Left hindlimb (tissue), 1 donor: Measurements from ENCODE around the gene SDSL.

Experiments
- DNase-seq: peaks from one replicate; pipeline ENCODE4 v3.0.0-alpha.2; 2018

SDSL gene

DNA sequence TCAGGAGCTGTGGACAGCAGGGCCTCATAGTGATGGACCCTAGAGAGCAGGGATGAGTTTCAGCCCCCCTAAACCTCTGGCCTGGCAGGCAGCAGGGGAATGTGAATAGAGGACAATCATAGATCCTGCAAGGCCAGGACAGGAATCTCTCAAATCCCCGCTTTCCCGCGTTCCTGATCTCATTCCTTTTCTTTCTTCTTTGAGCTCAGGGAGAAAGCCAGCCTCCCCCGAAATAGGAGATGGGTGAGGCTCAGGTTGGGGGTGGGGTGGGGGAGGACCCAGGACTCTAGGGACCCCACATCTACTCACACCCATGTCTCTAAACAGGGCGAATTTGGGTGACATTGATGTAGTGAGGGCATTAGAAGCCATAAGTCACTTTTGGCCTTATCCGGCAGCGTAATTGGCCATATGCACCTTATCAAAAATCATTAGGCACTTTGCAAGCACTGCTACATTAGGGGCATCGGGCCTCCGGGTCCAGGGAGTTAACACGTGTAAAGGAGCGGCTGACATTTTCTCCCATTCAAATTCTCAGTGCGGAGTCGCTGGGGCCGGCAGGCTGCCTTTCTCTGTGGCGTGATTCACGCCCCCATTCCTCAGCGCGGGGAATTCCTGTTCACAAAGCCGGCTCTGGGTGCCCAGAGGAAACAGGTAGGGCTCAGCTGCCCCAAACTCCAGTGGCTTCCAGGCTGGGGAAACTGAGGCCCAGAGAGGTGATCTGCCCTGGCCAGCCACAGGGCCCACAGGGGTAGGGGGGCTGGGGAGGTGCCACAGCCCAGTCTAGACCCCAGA is 48.0 kb downstream of the SDSL start:
- DNase-seq, result no peak

DNA sequence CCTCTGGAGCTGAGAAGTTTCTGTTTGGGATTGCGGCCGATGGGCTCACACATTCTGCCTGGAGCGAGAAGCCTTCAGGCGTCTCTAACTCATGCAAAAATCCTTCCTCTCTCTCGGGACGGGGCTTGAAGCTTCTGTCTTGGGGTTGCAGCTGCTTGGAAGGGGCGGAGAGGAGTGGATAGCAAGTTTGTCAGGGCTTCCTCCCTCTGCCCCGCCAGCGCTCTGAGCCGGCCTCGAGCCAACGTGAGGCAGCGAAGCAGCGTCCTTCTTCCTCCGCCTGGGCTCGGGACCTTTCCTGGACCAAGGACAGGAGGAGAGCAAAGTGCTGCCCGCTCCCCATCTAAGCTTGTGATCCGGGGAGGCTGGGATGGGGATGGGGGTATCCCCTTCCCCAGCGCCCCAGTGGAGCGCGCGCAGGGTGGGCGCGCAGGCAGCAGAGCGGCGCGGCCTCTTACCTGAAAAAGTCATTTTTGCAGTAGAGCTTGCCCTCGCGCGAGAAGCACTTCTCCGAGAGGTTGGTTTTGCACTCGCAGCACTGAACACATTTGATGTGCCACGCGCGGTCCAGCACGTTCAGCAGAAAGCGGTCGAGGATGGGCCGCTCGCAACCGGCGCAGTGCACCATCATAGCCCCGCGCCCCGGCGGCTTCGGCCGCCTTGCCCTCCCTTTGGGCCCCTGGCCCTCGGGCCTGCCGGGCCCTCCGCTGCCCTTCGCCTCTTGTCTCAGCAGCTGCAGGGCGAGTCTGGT is 48.9 kb downstream of the SDSL start:
- DNase-seq, result no peak

DNA sequence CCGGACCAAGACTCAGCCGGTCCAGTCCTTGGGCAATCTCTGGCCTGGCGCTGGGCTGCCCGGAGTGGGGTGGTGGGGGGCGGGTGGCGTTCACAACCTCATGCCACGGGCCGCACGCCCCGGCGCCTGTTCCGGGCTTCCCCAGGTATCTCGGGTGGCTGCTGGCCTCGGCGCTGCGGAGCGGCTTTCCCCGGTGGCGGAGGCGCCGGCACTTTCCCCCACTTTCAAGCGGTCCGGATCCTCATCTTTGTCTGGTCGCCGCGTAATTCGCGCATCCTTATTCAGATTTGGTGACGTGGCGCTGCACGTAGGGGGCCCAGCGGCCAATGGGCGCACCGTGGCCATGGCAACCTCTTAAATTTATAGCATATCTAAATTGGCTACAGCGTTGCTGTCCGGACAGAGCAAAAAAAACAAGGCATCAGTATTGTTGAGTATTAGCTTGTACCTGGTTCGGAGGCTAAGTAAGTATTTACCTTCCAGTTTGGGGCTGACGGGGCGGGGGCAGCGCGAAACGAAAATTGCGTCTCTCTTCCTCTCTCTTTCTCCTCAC is 49.5 kb downstream of the SDSL start, which contains the start of gene LHX5:
Gene LHX5, minus strand, starts transcription at position 253 of the 553 bp plus-strand sequence. CDS start 373 bp downstream, outside the sequence.
- no peak for DNase-seq

DNA sequence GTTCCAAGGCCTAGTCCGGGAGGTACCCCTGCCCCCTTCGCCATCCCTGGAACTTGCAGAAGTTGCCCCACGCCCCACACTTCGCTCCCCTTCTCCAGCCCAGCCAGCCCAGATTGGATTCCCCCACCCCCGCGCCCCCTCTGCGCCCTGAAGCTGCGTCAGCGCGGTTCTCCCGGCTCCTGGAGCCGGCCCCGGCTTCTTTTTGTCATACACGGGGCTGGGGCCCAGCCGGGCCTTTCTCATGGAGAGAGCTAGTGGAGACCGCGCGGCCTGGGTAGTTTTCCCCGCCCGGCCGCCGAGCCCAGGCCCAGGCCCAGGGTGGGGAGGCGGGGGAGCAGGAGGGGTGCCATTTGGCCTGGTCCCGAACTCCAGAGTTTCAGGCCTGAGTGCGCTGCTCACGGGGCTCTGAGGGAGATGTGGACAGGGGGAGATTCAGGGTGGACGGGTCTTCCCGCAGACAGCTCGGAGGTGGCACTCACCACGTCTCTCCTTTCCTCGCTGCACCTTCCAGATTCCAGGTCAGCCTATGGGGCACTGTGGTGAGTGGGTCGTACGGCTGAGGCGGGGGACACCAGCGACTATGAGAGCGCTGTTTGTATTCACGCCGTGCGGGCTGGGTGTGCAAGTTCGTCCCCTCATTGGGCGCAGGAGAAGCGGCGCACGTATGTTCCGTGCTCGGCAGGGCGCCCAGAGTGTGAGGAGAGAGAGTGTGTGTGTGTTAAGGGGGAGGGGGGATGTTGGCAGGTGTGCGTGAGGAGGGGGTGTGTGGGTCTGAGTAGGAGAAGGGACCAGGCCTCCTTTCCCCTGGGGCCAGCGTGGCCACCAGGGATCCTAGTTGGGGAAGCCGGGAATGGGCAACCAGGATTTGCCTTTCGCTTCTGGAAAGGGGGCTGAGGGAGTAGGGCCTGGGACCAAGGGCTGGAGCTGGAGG is 50.3 kb downstream of the SDSL start:
- no peak for DNase-seq

DNA sequence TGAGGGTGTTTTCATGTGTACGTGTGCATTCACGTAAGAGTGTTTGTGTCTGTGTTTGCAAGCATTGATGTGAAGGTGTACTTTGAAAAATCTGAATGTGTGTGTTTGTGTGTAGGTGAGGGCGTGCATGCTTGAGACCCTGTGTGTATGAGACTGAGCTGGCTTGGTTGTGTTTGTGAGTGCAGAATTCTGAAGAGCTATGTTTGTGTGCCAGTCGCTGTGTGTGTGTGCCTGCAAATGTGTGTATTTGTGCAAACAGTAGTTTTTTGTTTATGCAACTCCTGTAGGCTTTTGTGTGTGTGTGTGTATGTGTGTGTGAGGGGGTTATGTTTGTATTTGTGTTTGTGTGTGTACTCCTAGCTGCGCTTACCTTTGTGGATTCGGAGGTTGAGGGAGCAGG is 51.2 kb downstream of the SDSL start:
- no peak for DNase-seq

DNA sequence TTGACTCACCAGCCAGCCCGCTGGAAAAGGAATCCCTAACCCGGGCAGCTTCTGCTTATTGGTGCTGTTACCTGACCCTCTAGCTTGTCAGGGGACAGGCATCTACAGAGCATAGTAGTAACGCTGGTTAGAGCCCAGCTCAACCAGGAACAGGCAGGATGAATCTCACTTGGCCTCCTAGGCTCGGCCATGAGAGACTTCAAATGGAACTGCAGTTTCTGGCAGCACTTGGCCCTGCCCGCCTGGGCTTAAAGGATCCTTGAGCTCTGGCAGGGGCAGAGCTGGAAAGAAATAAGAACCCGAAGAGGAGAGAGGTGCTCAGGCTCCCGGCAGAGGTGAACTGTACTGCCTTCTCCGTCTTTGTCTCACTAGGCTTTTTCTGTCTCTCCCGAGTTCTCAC is 51.8 kb downstream of the SDSL start:
- DNase-seq, result no peak

DNA sequence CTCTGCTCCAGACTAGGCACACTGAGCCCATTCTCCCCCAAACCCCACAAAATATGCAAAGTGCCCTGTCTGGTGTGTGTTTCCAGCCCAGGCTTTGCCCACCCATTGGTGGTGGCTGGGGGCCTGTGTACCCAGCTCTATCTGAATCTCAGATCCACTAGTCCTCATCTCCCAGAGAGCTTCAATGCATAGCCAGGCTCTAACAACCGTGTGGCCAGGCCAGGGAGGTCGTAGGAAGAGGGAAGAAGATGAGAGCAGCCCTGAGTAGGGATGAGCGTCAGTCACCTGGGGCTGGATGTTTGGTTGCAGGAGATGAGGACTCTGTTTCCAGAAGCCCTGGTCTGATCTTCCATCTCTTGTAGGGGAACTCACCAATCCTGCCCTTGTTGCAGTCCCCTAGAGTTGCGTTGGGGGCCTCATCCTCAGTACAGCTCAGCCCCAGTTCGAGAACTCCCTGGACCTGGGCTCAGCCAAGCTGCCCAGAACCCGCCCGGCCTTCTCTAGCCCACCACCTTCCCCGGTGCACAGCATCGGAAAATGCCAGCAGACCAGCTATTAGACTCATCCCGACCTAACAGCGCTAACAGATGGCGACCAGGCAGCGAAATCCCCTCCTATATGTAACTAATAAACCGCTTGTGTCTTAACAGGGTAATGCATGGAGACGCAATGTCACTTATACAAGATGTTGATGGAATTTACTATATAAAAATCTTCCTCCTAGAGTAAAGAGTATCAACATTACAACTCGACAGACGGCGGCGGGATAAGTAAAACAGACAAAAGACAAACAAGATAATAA is 52.7 kb downstream of the SDSL start:
- no peak for DNase-seq

DNA sequence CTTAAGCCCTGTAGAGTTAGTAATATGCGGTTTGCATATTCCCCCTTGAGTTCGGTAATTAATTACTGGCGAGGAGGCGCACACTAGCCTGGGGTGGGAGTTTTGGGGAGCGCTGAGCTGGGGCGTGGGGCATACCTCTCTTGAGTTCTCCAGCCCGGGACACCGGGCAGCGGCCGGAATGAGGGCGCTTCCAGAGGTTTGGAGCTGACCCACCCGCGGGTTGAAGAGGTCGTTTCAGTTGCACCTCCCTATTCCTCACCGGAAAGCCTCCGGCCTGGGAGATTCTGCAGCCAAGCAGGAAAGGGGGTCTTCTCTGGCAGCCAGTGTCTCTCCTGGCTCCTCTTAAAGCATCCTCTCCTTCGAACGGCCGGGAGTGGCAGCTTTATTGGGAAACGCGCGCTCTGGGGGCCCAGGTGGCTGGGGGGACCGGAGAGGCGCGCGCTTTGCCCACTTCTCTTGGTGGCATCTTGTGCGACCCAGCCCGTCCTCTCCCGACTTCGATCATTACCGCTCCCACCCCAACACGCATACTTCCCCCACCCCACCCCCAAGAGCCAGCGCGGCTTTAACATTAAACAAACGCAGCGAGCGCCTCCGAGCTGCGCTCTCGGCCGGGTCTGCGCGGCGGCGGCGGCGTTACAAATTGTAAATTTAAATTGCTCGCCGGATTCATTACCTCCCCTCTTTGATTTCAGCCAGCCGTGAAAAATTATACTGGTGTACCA is 53.4 kb downstream of the SDSL start:
- DNase-seq, result no peak

DNA sequence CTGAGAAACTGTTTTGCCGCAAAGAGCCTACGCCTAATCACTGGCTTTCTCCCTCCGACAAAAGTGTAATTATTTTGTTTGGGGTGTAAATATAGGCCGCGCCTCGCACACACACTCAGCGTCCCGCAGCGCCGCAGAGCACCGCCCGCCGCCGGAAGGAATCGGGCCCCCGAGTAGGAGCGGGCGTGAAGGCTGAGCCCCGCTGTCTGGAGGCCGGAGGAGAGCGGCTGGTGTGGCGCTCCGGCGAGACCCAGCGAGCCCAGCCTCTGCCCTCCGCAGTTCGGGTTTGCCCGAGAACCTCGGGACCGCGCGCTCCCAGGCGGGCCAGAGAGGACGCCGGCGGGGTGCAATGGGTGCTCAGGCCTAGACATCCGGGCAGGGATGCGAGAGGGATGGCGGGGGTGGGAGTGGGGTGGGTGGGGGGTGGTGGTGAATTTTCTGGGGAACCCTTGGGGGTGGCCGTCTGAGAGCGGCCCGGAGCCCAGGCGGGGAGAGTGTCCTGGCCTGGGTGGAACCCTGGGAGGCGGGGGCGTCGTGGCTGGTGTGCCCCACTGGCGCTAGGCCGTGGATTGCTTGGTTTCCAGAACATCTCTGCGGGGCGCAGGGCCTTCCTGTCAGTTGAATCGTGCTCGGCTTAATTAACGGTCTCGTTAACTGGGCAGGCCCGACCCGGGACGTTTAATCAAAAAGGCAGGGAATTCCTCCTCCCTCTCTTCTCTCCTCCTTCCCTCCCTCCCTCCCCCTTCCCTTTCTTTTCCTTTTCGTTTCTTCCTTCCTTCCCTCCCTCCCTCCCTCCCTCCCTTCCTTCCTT is 54.2 kb downstream of the SDSL start:
- no peak for DNase-seq

DNA sequence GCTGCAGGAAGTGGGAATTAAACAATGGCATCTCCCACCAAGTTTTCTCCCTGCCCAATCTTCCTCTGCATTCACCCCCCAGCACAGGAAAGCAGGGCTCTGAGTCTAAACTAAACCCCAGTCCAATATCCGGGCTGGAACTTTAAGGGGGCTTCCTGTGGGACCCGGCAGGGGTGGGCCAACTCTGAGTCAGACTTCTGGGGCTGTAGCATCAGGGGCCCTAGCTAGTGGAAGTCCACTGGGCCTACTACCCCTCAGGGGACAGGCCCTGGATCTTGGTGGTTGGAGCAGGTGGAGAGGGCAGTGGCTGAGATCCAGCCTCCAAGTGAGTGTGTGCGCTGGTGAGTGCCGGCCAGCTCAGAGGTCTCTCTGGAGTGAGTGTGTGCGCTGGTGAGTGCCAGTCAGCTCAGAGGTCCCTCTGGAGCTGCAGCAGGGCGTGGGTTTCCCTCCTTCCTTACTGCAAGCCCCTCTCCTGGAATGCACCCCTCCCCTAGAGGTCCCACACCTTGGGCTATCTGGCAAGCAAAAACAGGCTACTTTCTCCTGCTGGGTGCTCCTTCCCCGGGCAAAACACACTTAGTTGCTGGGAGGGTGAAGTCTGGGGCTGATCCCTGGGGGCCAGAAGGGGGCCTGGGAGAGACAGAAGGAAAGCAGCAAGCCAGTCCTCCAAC is 55.1 kb downstream of the SDSL start:
- DNase-seq, result no peak

DNA sequence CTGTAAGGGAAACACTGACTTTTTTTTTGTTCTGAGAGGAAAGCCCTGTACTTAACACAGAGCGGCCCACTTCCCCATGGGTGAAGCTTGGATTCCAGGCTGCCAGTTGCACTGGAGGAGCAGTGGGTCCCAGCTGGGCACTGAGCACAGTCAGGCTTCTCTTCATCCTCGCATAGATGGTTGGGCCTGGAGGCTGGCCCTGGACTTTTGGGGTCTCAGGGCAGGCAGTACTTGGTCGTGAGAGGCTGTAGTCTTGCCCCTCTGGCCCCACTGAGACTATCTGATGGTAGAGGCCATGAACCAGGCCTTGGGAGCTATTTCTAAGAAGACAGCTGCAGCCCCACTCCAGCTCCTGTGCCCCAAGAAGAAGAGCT is 55.6 kb downstream of the SDSL start:
- DNase-seq, result no peak

DNA sequence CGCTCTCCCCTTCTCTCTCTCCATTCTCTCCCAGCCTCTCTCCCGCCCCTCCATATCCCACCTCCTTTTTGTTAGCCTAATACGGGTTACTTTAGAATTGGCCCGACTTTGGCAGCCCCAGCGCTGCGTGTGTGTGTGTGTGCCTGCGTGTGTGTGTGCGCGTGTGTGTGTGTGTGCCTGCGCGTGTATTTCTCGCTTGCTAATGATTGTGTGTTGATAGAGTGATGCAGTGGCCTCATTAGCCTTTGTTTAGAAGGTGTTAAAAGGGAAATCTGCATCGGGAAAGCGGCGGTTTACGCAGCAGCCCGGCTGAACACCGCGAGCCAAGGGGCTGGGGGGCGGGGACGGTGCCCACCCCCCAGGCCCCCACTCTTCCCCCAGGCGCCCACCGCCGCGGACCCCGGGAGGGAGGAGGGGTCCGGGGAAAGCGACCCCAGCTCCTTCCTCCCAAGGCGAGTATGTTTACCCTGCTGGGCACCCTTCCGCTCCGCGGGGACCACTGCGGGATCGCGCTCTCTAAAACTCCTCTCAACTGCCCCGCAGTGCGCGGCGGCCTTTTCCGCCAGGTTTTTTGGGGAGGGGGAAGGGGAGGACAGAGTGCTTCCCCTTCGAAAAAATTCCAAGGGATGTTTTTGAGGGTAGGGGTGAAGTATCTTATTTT is 56.3 kb downstream of the SDSL start:
- DNase-seq, result no peak

DNA sequence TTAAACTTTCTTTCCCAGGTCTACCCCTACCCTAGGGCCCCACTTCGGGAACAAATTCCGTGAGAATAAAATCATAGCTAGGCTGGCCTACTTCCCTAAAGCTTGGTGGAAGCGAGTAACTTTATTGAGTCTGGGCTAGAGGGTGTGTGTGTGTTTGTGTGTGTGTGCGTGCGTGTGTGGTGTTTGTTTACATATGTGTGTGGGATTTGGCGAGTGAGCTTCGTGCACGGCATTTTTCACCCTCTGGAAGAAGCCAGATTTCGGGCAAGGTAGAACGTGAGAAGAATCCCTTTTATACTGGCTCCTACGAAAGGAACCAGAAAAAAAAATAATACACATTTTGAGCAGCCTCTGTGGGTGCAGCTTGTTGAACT is 57.0 kb downstream of the SDSL start:
- no peak for DNase-seq

DNA sequence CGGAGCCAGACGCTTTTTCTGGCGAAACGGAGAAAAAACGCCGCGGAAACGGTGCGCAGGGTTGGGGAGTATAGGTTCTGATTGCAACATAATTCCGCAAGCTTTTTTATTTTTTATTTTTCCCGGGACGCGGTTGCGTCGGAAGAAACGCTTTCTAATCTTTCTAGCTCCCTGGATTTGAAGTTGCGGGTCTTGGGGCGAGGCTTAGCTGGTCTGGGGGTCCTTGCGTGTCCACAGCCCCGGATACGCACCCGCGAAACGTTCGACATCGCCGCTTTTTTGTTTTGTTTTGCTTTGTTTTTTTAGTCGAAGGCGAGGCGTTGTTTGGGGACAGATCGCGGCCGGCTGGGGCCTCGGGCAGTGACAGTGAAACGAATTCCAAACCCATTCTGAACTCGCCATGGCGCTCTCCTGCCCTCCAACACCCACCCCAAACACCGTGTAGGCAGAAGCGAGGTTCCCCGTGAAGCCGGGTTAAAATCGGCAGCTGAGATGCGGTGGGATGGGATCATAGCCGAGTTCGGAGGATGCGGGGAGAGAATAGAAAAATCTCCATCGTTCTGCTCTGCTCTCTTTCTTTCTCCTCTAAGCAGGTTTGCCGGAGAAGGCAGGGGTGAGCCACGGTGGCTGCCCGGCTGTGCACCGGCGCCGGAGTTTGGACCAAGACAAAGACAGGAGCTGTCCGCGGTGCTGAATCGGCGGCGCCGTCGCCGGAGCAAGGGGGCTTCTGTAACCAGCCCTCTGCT is 57.6 kb downstream of the SDSL start:
- peak; percentile 53 for DNase-seq

DNA sequence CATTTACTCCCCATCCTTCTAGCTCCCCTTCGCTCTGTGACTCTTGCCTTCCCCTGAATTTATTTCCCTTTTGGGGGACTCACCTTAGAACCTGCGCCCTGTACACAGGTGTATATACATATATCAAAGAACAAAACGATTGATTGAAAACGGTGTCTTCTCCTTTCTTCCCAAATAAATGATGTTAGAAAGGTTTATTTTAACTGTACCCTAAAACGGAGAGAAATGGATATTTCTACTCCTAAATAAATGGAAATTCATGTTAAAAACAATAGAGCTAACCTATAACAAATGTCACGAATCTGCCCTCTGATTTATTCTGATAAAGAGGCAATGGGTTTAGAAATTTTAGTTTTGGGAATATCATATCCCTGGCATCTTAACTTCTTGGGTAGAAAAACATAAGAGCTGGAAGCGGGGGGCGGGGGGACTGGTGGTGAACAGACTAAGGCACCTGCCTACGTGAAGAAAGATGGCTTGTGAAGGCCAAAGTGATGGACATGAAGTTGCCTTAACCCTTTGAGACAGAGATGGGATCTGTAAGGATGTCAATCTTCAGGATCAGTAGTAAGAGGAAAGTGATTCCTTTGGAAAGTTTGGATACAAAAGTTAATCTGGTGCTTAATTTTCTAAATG is 58.3 kb downstream of the SDSL start:
- DNase-seq, result no peak

DNA sequence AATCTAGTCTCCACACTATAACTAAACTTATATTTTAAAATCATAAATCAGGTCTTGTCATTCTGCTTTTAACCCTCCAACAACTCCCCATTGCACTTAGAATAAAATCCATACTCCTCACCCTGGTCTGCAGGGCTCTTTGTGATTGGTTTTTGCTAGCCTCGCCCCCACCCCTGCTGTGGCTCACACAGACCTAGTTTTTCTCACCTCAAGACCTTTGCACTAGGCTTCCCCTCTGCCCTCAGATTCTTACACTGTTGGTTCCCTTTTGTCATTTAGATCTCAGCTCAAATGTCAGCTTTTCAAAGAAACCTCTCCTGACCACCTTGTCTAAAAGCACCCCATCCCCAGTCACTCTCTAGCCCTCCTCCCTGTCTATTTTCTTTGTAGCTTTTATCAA is 60.2 kb downstream of the SDSL start:
- DNase-seq, result no peak

DNA sequence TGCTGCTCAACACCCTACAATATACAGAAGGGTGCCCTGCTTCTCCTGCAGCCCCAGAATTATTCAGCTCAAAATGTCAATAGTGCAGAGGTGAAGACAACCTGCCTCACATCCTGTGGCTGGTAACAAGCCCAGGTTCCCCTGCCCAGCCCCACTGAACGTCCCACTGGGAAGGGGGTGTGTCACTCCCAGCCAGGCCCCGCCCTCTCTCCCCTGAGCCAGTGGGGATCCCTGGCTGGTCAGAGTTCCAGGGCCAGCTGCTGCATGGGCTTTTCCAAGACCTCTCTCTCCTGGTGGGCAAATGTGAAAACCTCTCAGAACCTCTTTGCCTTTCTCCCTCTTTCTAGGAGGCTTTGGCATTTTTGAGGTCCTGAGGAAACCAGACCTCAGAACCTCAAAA is 63.1 kb downstream of the SDSL start:
- no peak for DNase-seq

DNA sequence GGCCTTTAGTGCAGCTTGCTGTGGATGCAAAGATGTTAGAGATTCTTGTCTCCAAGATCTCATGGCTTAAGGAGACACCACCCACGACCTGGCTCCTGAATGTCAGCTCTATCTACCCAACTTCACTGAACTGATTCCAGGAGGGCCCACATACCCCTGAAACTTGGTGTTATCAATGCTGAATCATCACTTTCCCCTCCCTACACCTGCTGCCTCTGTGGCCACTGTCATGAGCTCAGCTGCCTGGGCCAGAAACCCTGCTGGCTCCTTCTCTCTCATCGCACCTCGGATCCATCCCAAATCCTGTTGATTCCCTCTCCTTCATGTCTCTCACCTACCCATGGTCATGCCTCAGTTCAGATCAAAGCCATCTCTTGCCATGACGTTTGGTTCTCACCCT is 64.5 kb downstream of the SDSL start:
- DNase-seq, result no peak
